HG02678 (cell line): ENCODE measurements around the gene HARBI1.

ENCODE experiments used
- ATAC-seq: cut with Tn5 transposase; IDR thresholded peaks from one replicate; pipeline ENCODE4 v1.9.1; 2021; ENCODE audit warnings: mild to moderate bottlenecking, moderate library complexity; ENCODE audit not compliant: unreplicated experiment

HARBI1 gene

GRCh38 chr11:46557684-46558151 lies 59.3 kb downstream of the HARBI1 start:
- ATAC-seq, result no peak

GRCh38 chr11:46555267-46556054 lies 61.6 kb downstream of the HARBI1 start:
- ATAC-seq, result no peak

GRCh38 chr11:46554213-46555147 lies 62.5 kb downstream of the HARBI1 start:
- no peak for ATAC-seq

GRCh38 chr11:46553814-46554212 lies 63.2 kb downstream of the HARBI1 start:
- no peak for ATAC-seq
